ENCODE data around the gene NT5C3A. TPM values are rescaled to one million over a fixed set of nuclear protein-coding genes. Genes with fewer than 3 reads are reported as not detected.
"Not testable (repeated sequence)": the region's sequence is repeated elsewhere in the genome, so short reads cannot be mapped to it uniquely, and the experiment has no call there.

Gene NT5C3A
- total and polyA plus RNA-seq, 8 donors, result 1.2 to 98.0 (median 20.4) TPM

- WGBS, 5 donors, result 85 to 95% (median 87%) methylated on average over 3 of the region's 3 CpGs
- Histone ChIP-seq H3K36me3 (peaks cover 41 to 83% (median 78%) of the 10 kb centered on the region in 4 donors), H3K4me3 (no peak overlapping the region), H3K4me1 (peaks cover 0 to 9% (median 1%) of the 10 kb centered on the region in 4 donors), H3K27me3 (no peaks in the 10 kb centered on the region), H3K27ac (no peak overlapping the region), H3K9me3 (no peaks in the 10 kb centered on the region)
- intact Hi-C loops (cut with DNase I; ENCODE audit: low total_unique reads), result no loop called here
- no peak for DNase-seq
- TF ChIP-seq POLR2AphosphoS5 (IDR thresholded peaks at IDR 0.05) (no peak), CTCF (IDR thresholded peaks at IDR 0.05) (no peak), EP300 (IDR thresholded peaks at IDR 0.05) (no peak), POLR2A (IDR thresholded peaks at IDR 0.05) (no peak)
Measured at GRCh38 chr7:33100770-33101169, 38.2 kb upstream of the NT5C3A start.

- Histone ChIP-seq H3K4me1 (no peaks in the 10 kb centered on the region), H3K27me3 (no peaks in the 10 kb centered on the region), H3K9me3 (no peaks in the 10 kb centered on the region), H3K4me3 (no peak overlapping the region), H3K27ac (no peak overlapping the region), H3K36me3 (peaks cover 51 to 95% (median 90%) of the 10 kb centered on the region in 4 donors)
- DNase-seq, result no peak
- intact Hi-C loops (cut with DNase I; ENCODE audit: low total_unique reads), result no loop called here
- TF ChIP-seq EP300 (IDR thresholded peaks at IDR 0.05) (no peak), CTCF (IDR thresholded peaks at IDR 0.05) (no peak), POLR2AphosphoS5 (IDR thresholded peaks at IDR 0.05) (no peak), POLR2A (IDR thresholded peaks at IDR 0.05) (no peak)
- 59 to 92% (median 68%) methylated on average over 4 of the region's 4 CpGs for WGBS, 5 donors
Measured at GRCh38 chr7:33099154-33099940, 36.8 kb upstream of the NT5C3A start.

- H3K4me1 ChIP-seq; H3K4me3 ChIP-seq; H3K27me3 ChIP-seq; DNase-seq; H3K27ac ChIP-seq; H3K9me3 ChIP-seq; intact Hi-C loops (cut with DNase I; ENCODE audit: low total_unique reads): not testable (repeated sequence)
- WGBS, 5 donors, result 81 to 92% (median 87%) methylated on average over 3 to 6 of the region's 6 CpGs
- peaks cover 41 to 70% (median 69%) of the 10 kb centered on the region in 4 donors for H3K36me3 ChIP-seq
Measured at GRCh38 chr7:33094745-33095275, 32.2 kb upstream of the NT5C3A start.

- TF ChIP-seq POLR2A (IDR thresholded peaks at IDR 0.05) (no peak), EP300 (IDR thresholded peaks at IDR 0.05) (no peak), POLR2AphosphoS5 (IDR thresholded peaks at IDR 0.05) (no peak), CTCF (IDR thresholded peaks at IDR 0.05) (no peak)
- Histone ChIP-seq H3K27ac (no peak overlapping the region), H3K36me3 (peaks cover 28 to 57% (median 54%) of the 10 kb centered on the region in 4 donors), H3K9me3 (no peaks in the 10 kb centered on the region), H3K27me3 (no peaks in the 10 kb centered on the region), H3K4me1 (no peaks in the 10 kb centered on the region), H3K4me3 (no peak overlapping the region)
- intact Hi-C loops (cut with DNase I; ENCODE audit: low total_unique reads), result no loop called here
- DNase-seq, result no peak
- 78 to 93% (median 92%) methylated on average over 4 of the region's 4 CpGs for WGBS, 5 donors
Measured at GRCh38 chr7:33093266-33093665, 30.7 kb upstream of the NT5C3A start.

Measured in stomach (tissue), 9 donors.